OCI-LY3 (cell line): ENCODE measurements around the gene CSTPP1.

Experiments used
- EZH2phosphoT487 ChIP-seq: fragments of 200-600 bp; shearing (Covaris generic); IDR thresholded peaks from 2 replicates; pipeline ENCODE4 v1.6.1; 2018; ENCODE audit warnings: antibody characterized with exemption, mixed run types, low read depth
- TF ChIP-seq, protein P1 (sequence below): fragments of 200-600, 300-600 bp; sonication (generic); IDR thresholded peaks from 2 replicates; pipeline ENCODE4 v1.5.1; 2014; ENCODE audit warnings: antibody characterized with exemption, low read length, low read depth

DNA sequence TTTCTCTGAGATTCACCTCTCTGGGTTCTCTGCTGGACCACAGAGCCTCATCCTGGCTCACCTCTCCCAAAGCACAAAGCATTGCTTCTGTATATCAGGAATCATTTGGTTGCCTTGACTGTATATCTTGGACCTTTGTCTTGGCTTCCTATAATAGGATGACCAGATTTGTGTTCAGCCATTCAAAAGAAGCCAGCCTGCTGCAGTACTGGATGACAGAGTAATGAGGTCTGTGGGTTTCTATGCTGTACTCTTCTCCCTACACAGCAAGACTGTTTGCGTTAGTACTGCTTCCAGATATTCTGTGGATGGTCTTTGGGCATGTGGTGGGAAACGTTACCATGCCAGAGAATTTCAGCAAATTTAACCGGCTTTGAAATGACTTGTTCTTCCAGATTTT, 200.4 kb downstream of the CSTPP1 start:
- TF ChIP-seq, protein P1, sequence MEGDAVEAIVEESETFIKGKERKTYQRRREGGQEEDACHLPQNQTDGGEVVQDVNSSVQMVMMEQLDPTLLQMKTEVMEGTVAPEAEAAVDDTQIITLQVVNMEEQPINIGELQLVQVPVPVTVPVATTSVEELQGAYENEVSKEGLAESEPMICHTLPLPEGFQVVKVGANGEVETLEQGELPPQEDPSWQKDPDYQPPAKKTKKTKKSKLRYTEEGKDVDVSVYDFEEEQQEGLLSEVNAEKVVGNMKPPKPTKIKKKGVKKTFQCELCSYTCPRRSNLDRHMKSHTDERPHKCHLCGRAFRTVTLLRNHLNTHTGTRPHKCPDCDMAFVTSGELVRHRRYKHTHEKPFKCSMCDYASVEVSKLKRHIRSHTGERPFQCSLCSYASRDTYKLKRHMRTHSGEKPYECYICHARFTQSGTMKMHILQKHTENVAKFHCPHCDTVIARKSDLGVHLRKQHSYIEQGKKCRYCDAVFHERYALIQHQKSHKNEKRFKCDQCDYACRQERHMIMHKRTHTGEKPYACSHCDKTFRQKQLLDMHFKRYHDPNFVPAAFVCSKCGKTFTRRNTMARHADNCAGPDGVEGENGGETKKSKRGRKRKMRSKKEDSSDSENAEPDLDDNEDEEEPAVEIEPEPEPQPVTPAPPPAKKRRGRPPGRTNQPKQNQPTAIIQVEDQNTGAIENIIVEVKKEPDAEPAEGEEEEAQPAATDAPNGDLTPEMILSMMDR, result no peak
- TF ChIP-seq EZH2phosphoT487, result no peak
